ENCODE data around the gene RARRES2. TPM values are rescaled to one million over a fixed set of nuclear protein-coding genes. Genes with fewer than 3 reads are reported as not detected.

Gene RARRES2
- total and polyA plus RNA-seq, 2 of the 13 experiments (the other 11 are each of a cell fraction or from before 2014, with no cell fraction given) = 134 to 172 TPM

- TF ChIP-seq TFDP1 (CRISPR knock-in tag; IDR thresholded peaks at IDR 0.05; ENCODE audit: borderline replicate concordance) = no peak
- no peak for TF ChIP-seq ZNF773 (CRISPR knock-in tag; IDR thresholded peaks at IDR 0.05; ENCODE audit: borderline replicate concordance)
- TF ChIP-seq, protein P1, sequence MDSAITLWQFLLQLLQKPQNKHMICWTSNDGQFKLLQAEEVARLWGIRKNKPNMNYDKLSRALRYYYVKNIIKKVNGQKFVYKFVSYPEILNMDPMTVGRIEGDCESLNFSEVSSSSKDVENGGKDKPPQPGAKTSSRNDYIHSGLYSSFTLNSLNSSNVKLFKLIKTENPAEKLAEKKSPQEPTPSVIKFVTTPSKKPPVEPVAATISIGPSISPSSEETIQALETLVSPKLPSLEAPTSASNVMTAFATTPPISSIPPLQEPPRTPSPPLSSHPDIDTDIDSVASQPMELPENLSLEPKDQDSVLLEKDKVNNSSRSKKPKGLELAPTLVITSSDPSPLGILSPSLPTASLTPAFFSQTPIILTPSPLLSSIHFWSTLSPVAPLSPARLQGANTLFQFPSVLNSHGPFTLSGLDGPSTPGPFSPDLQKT (CRISPR knock-in tag; IDR thresholded peaks at IDR 0.05; ENCODE audit: borderline replicate concordance) = no peak
- no peak for TF ChIP-seq HNRNPK (IDR thresholded peaks at IDR 0.05; ENCODE audit: low read depth, low read length, poor library complexity, severe bottlenecking)
- TF ChIP-seq, protein P2, sequence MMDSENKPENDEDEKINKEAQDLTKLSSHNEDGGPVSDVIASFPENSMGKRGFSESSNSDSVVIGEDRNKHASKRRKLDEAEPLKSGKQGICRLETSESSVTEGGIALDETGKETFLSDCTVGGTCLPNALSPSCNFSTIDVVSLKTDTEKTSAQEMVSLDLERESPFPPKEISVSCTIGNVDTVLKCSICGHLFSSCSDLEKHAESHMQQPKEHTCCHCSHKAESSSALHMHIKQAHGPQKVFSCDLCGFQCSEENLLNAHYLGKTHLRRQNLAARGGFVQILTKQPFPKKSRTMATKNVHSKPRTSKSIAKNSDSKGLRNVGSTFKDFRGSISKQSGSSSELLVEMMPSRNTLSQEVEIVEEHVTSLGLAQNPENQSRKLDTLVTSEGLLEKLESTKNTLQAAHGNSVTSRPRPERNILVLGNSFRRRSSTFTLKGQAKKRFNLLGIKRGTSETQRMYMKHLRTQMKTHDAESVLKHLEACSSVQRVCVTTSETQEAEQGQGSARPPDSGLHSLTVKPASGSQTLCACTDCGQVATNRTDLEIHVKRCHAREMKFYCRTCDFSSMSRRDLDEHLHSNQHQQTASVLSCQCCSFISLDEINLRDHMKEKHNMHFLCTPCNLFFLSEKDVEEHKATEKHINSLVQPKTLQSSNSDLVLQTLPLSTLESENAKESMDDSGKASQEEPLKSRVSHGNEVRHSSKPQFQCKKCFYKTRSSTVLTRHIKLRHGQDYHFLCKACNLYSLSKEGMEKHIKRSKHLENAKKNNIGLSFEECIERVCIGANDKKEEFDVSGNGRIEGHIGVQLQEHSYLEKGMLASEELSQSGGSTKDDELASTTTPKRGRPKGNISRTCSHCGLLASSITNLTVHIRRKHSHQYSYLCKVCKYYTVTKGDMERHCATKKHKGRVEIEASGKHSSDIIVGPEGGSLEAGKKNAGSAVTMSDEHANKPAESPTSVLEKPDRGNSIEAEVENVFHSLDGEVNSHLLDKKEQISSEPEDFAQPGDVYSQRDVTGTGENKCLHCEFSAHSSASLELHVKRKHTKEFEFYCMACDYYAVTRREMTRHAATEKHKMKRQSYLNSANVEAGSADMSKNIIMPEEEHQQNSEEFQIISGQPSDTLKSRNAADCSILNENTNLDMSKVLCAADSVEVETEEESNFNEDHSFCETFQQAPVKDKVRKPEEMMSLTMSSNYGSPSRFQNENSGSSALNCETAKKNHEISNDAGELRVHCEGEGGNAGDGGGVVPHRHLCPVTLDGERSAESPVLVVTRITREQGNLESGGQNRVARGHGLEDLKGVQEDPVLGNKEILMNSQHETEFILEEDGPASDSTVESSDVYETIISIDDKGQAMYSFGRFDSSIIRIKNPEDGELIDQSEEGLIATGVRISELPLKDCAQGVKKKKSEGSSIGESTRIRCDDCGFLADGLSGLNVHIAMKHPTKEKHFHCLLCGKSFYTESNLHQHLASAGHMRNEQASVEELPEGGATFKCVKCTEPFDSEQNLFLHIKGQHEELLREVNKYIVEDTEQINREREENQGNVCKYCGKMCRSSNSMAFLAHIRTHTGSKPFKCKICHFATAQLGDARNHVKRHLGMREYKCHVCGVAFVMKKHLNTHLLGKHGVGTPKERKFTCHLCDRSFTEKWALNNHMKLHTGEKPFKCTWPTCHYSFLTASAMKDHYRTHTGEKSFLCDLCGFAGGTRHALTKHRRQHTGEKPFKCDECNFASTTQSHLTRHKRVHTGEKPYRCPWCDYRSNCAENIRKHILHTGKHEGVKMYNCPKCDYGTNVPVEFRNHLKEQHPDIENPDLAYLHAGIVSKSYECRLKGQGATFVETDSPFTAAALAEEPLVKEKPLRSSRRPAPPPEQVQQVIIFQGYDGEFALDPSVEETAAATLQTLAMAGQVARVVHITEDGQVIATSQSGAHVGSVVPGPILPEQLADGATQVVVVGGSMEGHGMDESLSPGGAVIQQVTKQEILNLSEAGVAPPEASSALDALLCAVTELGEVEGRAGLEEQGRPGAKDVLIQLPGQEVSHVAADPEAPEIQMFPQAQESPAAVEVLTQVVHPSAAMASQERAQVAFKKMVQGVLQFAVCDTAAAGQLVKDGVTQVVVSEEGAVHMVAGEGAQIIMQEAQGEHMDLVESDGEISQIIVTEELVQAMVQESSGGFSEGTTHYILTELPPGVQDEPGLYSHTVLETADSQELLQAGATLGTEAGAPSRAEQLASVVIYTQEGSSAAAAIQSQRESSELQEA (CRISPR knock-in tag; IDR thresholded peaks at IDR 0.05; ENCODE audit: not compliant biosample characterization) = no peak
- TF ChIP-seq CBX1 (IDR thresholded peaks at IDR 0.05; ENCODE audit: low read depth) = no peak
- 0 out of 2 replicates have a peak, but pooled peaks have one; percentile 3 for TF ChIP-seq ZNF296 (CRISPR knock-in tag; conservative IDR thresholded peaks at IDR 0.05)
- TF ChIP-seq, protein P3, sequence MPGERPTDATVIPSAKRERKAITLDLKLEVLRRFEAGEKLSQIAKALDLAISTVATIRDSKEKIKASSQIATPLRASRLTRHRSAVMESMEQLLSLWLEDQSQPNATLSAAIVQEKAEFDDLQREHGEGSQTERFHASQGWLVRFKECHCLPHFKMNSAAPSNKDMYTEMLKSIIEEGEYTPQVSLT (CRISPR knock-in tag; IDR thresholded peaks at IDR 0.05; ENCODE audit: borderline replicate concordance, low read depth) = no peak
- TF ChIP-seq ZBTB20 (CRISPR knock-in tag; IDR thresholded peaks at IDR 0.05; ENCODE audit: borderline replicate concordance, low read depth) = peak; percentile 26; the same call in 1 of the 2 replicates
- peak; percentile 48; the same call in 1 of the 2 replicates for TF ChIP-seq HOXA3 (CRISPR knock-in tag; IDR thresholded peaks at IDR 0.05)
- TF ChIP-seq ZBTB37 (CRISPR knock-in tag; IDR thresholded peaks at IDR 0.05) = peak; percentile 62; the same call in 1 of the 2 replicates
- peak; percentile 79 for TF ChIP-seq ZNF781 (CRISPR knock-in tag; IDR thresholded peaks at IDR 0.05; ENCODE audit: borderline replicate concordance, not compliant biosample characterization)
- TF ChIP-seq CC2D1A (CRISPR knock-in tag; IDR thresholded peaks at IDR 0.05) = no peak
Measured at GRCh38 chr7:150378115-150378852, 36.9 kb upstream of the RARRES2 start (continued).

Measured in HepG2 (cell line).